Right atrium auricular region (tissue), 2 donors: ENCODE measurements around the gene HSPBP1. TPM values are rescaled to one million over a fixed set of nuclear protein-coding genes. Genes with fewer than 3 reads are reported as not detected.

Experiments
- DNase-seq: peaks from one replicate; pipeline ENCODE4 v3.0.0-alpha.2; 2019; ENCODE audit warnings: low spot score
- H3K27ac ChIP-seq, 2 donors: fragments of 200-600 bp; sonication (generic); 1 replicate in 1 of 2; 2 replicates in 1 of 2; pipeline ENCODE4 v1.5.1; 2016 to 2019
- H3K27me3 ChIP-seq, 2 donors: fragments of 200-600 bp; sonication (generic); one replicate each; pipeline versions ENCODE4 v1.5.1 to v1.6.0; 2017 to 2019
- H3K36me3 ChIP-seq: fragments of 200-600 bp; sonication (generic); one replicate; pipeline ENCODE4 v1.5.1; 2016
- H3K4me1 ChIP-seq, 2 donors: fragments of 200-600 bp; sonication (generic); one replicate each; pipeline versions ENCODE4 v1.5.1 to v1.6.0; 2017 to 2019
- H3K4me3 ChIP-seq, 2 donors: fragments of 200-600 bp; sonication (generic); 1 replicate in 1 of 2; 2 replicates in 1 of 2; pipeline ENCODE4 v1.5.1; 2017 to 2019; ENCODE audit warnings: mild to moderate bottlenecking in 1 of 2, moderate library complexity in 1 of 2
- H3K9me3 ChIP-seq, 2 donors: fragments of 200-600 bp; sonication (generic); one replicate each; pipeline ENCODE4 v1.5.1; 2019
- total RNA-seq, 2 donors: library from RNA; depleted of rRNA; stranded (reverse); fragments of >200 nt; gene quantifications; one replicate each; pipeline ENCODE4 v1.1.0, GENCODE V29; 2016
- TF ChIP-seq, protein P1 (sequence below), 2 donors: fragments of 200-600 bp; sonication (generic); IDR thresholded peaks; one replicate each; pipeline ENCODE4 v1.5.1; 2019; ENCODE audit warnings: antibody characterized with exemption in 2 of 2

The HSPBP1 gene
- total RNA-seq, 2 donors from 2014 or later = 29.6 to 35.8 TPM

- Histone ChIP-seq H3K36me3 (no peaks in the 10 kb centered on the region), H3K9me3 (no peaks in the 10 kb centered on the region), H3K27ac (peak overlapping the region in 1 of 2 donors; percentile 31), H3K4me1 (peaks cover under 1 to 77% of the 10 kb centered on the region in 2 donors), H3K27me3 (no peaks in the 10 kb centered on the region), H3K4me3 (peak overlapping the region; percentile 1 to 18)
- no peak for DNase-seq
- TF ChIP-seq, protein P1, sequence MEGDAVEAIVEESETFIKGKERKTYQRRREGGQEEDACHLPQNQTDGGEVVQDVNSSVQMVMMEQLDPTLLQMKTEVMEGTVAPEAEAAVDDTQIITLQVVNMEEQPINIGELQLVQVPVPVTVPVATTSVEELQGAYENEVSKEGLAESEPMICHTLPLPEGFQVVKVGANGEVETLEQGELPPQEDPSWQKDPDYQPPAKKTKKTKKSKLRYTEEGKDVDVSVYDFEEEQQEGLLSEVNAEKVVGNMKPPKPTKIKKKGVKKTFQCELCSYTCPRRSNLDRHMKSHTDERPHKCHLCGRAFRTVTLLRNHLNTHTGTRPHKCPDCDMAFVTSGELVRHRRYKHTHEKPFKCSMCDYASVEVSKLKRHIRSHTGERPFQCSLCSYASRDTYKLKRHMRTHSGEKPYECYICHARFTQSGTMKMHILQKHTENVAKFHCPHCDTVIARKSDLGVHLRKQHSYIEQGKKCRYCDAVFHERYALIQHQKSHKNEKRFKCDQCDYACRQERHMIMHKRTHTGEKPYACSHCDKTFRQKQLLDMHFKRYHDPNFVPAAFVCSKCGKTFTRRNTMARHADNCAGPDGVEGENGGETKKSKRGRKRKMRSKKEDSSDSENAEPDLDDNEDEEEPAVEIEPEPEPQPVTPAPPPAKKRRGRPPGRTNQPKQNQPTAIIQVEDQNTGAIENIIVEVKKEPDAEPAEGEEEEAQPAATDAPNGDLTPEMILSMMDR (IDR thresholded peaks at IDR 0.05) = no peak
Measured at GRCh38 chr19:55253842-55254624, 25.9 kb downstream of the HSPBP1 start.

- H3K4me1 ChIP-seq = peaks cover 0 to 85% of the 10 kb centered on the region in 2 donors
- H3K27ac ChIP-seq = no peak overlapping the region
Measured at GRCh38 chr19:55252760-55253663, 26.9 kb downstream of the HSPBP1 start.

GRCh38 chr19:55251341-55252081 lies 28.4 kb downstream of the HSPBP1 start:
- peaks cover 3% of the 10 kb centered on the region for H3K36me3 ChIP-seq
- H3K27ac ChIP-seq = peak overlapping the region; percentile 31 to 56
- H3K27me3 ChIP-seq = no peaks in the 10 kb centered on the region
- no peak for DNase-seq
- H3K4me1 ChIP-seq = peaks cover 0 to 81% of the 10 kb centered on the region in 2 donors
- TF ChIP-seq, protein P1 (IDR thresholded peaks at IDR 0.05) = no peak
- H3K9me3 ChIP-seq = no peaks in the 10 kb centered on the region
- H3K4me3 ChIP-seq = no peak overlapping the region

More at GRCh38 chr19:55252760-55253663, 26.9 kb downstream of the HSPBP1 start:
- no peak for DNase-seq
- TF ChIP-seq, protein P1 (IDR thresholded peaks at IDR 0.05) = no peak
- no peaks in the 10 kb centered on the region for H3K27me3 ChIP-seq
- no peak overlapping the region for H3K4me3 ChIP-seq
- H3K9me3 ChIP-seq = no peaks in the 10 kb centered on the region
- H3K36me3 ChIP-seq = no peaks in the 10 kb centered on the region

DNA sequence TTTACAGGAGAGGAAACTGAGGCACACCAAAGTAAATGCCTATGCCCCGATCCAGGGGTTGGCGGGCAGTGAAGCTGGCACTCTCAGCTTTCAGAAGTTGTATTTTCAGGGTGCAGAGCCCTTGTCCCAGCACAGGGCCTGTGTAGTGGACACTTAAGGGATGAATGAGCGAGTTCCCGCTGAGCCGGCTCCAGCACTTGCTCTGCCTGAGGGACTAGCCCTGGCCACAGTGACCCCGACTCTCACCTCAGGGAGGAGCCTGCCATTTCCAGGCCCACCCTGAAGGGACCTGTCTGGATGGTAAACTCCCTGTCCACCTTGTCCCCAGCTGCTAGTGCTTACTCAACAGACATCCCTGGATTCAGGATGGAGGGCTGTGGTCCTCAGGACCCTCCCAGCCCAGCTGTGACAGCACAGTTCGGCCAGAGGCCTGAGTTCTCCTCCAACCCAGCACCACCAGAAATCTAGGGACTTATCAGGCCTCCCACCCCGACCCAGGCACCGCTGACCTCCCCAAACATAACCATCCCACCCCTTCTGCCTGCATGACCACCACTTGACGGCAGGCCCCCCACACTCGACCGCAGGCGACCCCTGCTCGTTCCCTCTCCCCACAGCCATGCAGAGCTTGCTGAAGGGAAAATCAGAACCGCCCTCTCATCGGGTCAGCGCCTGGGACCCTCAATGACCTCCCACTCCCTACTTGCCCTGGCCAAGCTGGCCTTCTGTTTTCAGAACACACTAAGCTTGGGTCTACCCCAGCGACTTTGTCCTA lies 29.5 kb downstream of the HSPBP1 start:
- no peaks in the 10 kb centered on the region for H3K9me3 ChIP-seq
- no peak overlapping the region for H3K27ac ChIP-seq
- H3K36me3 ChIP-seq = peaks cover 13% of the 10 kb centered on the region
- TF ChIP-seq, protein P1 (IDR thresholded peaks at IDR 0.05) = no peak
- peaks cover 0 to 70% of the 10 kb centered on the region in 2 donors for H3K4me1 ChIP-seq
- no peak for DNase-seq
- no peaks in the 10 kb centered on the region for H3K27me3 ChIP-seq
- H3K4me3 ChIP-seq = no peak overlapping the region

DNA sequence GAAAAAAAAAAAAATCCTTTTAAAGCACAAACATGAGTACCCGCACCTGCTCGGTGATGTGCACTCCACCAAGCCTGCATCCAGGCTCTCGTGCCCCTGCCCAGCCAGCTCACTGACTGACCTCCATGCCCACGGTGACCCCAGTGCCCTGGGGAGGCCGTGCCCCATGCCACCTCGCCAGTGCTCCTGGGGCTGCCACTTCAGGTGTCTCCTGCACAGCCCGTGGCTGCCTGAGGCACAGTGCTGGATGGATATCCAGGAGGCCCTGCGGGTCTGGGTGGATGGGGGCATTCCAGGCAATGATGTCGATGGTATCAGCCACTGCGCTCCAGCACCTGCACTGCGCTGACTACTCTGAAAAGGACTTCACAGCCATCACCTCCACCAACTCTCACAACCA lies 30.1 kb downstream of the HSPBP1 start:
- DNase-seq = no peak
- Histone ChIP-seq H3K4me1 (peaks cover 0 to 64% of the 10 kb centered on the region in 2 donors), H3K36me3 (peaks cover 19% of the 10 kb centered on the region), H3K27me3 (no peaks in the 10 kb centered on the region), H3K9me3 (no peaks in the 10 kb centered on the region), H3K27ac (no peak overlapping the region), H3K4me3 (no peak overlapping the region)
- TF ChIP-seq, protein P1 (IDR thresholded peaks at IDR 0.05) = no peak
